HEK293 (cell line): ENCODE data around the gene ZNF385D.

Experiments used
- CTCF ChIA-PET: fragments of 350-600 bp; formaldehyde crosslinking; extraction: SDS; loops from one replicate; lab custom pipeline; 2021; ENCODE audit warnings: antibody characterized with exemption; lab: Yijun Ruan, JAX
- POLR2A ChIA-PET: fragments of 300-600 bp; formaldehyde crosslinking; extraction: SDS; loops from one replicate; lab custom pipeline; 2020; ENCODE audit warnings: antibody characterized with exemption, inconsistent platforms; lab: Yijun Ruan, JAX
- H3K27ac ChIP-seq: fragments of 200-500 bp; sonication (Bioruptor generic); 2 replicates; pipeline ENCODE4 v1.5.1; 2014; ENCODE audit warnings: low read depth, low read length, control low read depth, inconsistent platforms; ENCODE audit errors: extremely low read depth
- H3K36me3 ChIP-seq, 2 experiments: fragments of 200-500 bp in 1 of 2; sonication (Bioruptor generic) in 1 of 2; 1 replicate in 1 of 2; 2 replicates in 1 of 2; pipeline ENCODE4 v1.5.1; 2014 to 2017; ENCODE audit warnings: inconsistent platforms in 2 of 2, low read length in 2 of 2; ENCODE audit not compliant: control insufficient read depth in 2 of 2, insufficient read depth in 1 of 2
- H3K4me1 ChIP-seq: fragments of 200-500 bp; sonication (Bioruptor generic); 2 replicates; pipeline ENCODE4 v1.5.1; 2014; ENCODE audit warnings: mild to moderate bottlenecking, low read length, inconsistent platforms; ENCODE audit not compliant: control insufficient read depth, insufficient read depth
- H3K4me3 ChIP-seq: 2 replicates; pipeline ENCODE4 v1.5.1; 2011; ENCODE audit warnings: low read depth, mild to moderate bottlenecking, control low read depth, low read length, moderate library complexity
- H3K9me3 ChIP-seq: fragments of 200-500 bp; sonication (Bioruptor generic); 2 replicates; pipeline ENCODE4 v1.5.1; 2014; ENCODE audit warnings: low read depth, low read length, inconsistent platforms; ENCODE audit not compliant: control insufficient read depth, insufficient read depth
- AEBP2 ChIP-seq: fragments of 450-650 bp; formaldehyde crosslinking; IDR thresholded peaks from 2 replicates; pipeline ENCODE4 v1.5.1; 2016; ENCODE audit warnings: missing biosample characterization, missing genetic modification characterization, borderline replicate concordance
- KLF1 ChIP-seq: fragments of 450-650 bp; formaldehyde crosslinking; IDR thresholded peaks from 2 replicates; pipeline ENCODE4 v1.5.1; 2016; ENCODE audit warnings: missing biosample characterization, missing genetic modification characterization
- PRDM4 ChIP-seq: fragments of 450-650 bp; formaldehyde crosslinking; IDR thresholded peaks from 2 replicates; pipeline ENCODE4 v1.5.1; 2017; ENCODE audit warnings: missing biosample characterization, missing genetic modification characterization
- SP2 ChIP-seq: fragments of 450-650 bp; formaldehyde crosslinking; IDR thresholded peaks from 2 replicates; pipeline ENCODE4 v1.5.1; 2016; ENCODE audit warnings: missing biosample characterization, missing genetic modification characterization
- TCF7L2 ChIP-seq: IDR thresholded peaks from 2 replicates; pipeline ENCODE4 v1.6.1; 2011; ENCODE audit warnings: low read depth, mild to moderate bottlenecking, inconsistent platforms, low read length, moderate library complexity, borderline replicate concordance
- WT1 ChIP-seq: fragments of 450-650 bp; formaldehyde crosslinking; IDR thresholded peaks from 2 replicates; pipeline ENCODE4 v1.5.1; 2016; ENCODE audit warnings: missing biosample characterization, missing genetic modification characterization
- ZBTB1 ChIP-seq: fragments of 450-650 bp; formaldehyde crosslinking; IDR thresholded peaks from 2 replicates; pipeline ENCODE4 v1.5.1; 2016; ENCODE audit warnings: missing biosample characterization, missing genetic modification characterization
- ZBTB21 ChIP-seq: fragments of 450-650 bp; formaldehyde crosslinking; IDR thresholded peaks from 2 replicates; pipeline ENCODE4 v1.5.1; 2017; ENCODE audit warnings: missing biosample characterization, missing genetic modification characterization
- ZFHX2 ChIP-seq: fragments of 450-650 bp; formaldehyde crosslinking; conservative IDR thresholded peaks from 2 replicates; pipeline ENCODE4 v1.5.1; 2016; ENCODE audit warnings: missing biosample characterization, missing genetic modification characterization
- ZNF112 ChIP-seq: fragments of 450-650 bp; formaldehyde crosslinking; IDR thresholded peaks from 2 replicates; pipeline ENCODE4 v1.5.0; 2017; ENCODE audit warnings: missing biosample characterization, missing genetic modification characterization
- ZNF138 ChIP-seq: fragments of 450-650 bp; formaldehyde crosslinking; IDR thresholded peaks from 2 replicates; pipeline ENCODE4 v1.5.1; 2016; ENCODE audit warnings: missing biosample characterization, missing genetic modification characterization, borderline replicate concordance
- ZNF140 ChIP-seq: fragments of 450-650 bp; formaldehyde crosslinking; IDR thresholded peaks from 2 replicates; pipeline ENCODE4 v1.5.1; 2016; ENCODE audit warnings: missing biosample characterization, missing genetic modification characterization
- ZNF157 ChIP-seq: fragments of 450-650 bp; formaldehyde crosslinking; IDR thresholded peaks from 2 replicates; pipeline ENCODE4 v1.5.1; 2016; ENCODE audit warnings: missing biosample characterization, missing genetic modification characterization
- ZNF211 ChIP-seq: fragments of 450-650 bp; formaldehyde crosslinking; IDR thresholded peaks from 2 replicates; pipeline ENCODE4 v1.5.1; 2016; ENCODE audit warnings: low read depth, missing biosample characterization, missing genetic modification characterization
- ZNF223 ChIP-seq: fragments of 450-650 bp; formaldehyde crosslinking; IDR thresholded peaks from 2 replicates; pipeline ENCODE4 v1.5.1; 2016; ENCODE audit warnings: missing biosample characterization, missing genetic modification characterization
- ZNF26 ChIP-seq: fragments of 450-650 bp; formaldehyde crosslinking; IDR thresholded peaks from 2 replicates; pipeline ENCODE4 v1.5.1; 2016; ENCODE audit warnings: missing biosample characterization, missing genetic modification characterization
- ZNF266 ChIP-seq: fragments of 450-650 bp; formaldehyde crosslinking; IDR thresholded peaks from 2 replicates; pipeline ENCODE4 v1.5.1; 2016; ENCODE audit warnings: missing biosample characterization, missing genetic modification characterization, low read depth
- ZNF311 ChIP-seq: fragments of 450-650 bp; formaldehyde crosslinking; IDR thresholded peaks from 2 replicates; pipeline ENCODE4 v1.5.1; 2017; ENCODE audit warnings: missing biosample characterization, missing genetic modification characterization, borderline replicate concordance
- ZNF423 ChIP-seq: fragments of 450-650 bp; formaldehyde crosslinking; IDR thresholded peaks from 2 replicates; pipeline ENCODE4 v1.5.1; 2016; ENCODE audit warnings: missing biosample characterization, missing genetic modification characterization
- ZNF514 ChIP-seq: fragments of 450-650 bp; formaldehyde crosslinking; IDR thresholded peaks from 2 replicates; pipeline ENCODE4 v1.5.1; 2016; ENCODE audit warnings: missing biosample characterization, missing genetic modification characterization
- ZNF530 ChIP-seq: fragments of 450-650 bp; formaldehyde crosslinking; IDR thresholded peaks from 2 replicates; pipeline ENCODE4 v1.5.1; 2016; ENCODE audit warnings: low read depth, missing biosample characterization, missing genetic modification characterization
- ZNF549 ChIP-seq: fragments of 450-650 bp; IDR thresholded peaks from 2 replicates; pipeline ENCODE4 v1.5.1; 2018; ENCODE audit warnings: missing biosample characterization, missing genetic modification characterization, mild to moderate bottlenecking, inconsistent platforms, moderate library complexity
- ZNF555 ChIP-seq: fragments of 450-650 bp; formaldehyde crosslinking; conservative IDR thresholded peaks from 2 replicates; pipeline ENCODE4 v1.5.1; 2017; ENCODE audit warnings: missing biosample characterization, mild to moderate bottlenecking, missing genetic modification characterization, inconsistent platforms
- ZNF571 ChIP-seq: fragments of 450-650 bp; formaldehyde crosslinking; IDR thresholded peaks from 2 replicates; pipeline ENCODE4 v1.5.0; 2017; ENCODE audit warnings: missing biosample characterization, missing genetic modification characterization
- ZNF830 ChIP-seq: fragments of 450-650 bp; IDR thresholded peaks from 2 replicates; pipeline ENCODE4 v1.5.0; 2018; ENCODE audit warnings: missing biosample characterization, missing genetic modification characterization, low read depth, mild to moderate bottlenecking, moderate library complexity
- ZNF837 ChIP-seq: fragments of 450-650 bp; formaldehyde crosslinking; IDR thresholded peaks from 2 replicates; pipeline ENCODE4 v1.5.1; 2016; ENCODE audit warnings: missing biosample characterization, missing genetic modification characterization
- ZSCAN18 ChIP-seq: fragments of 450-650 bp; formaldehyde crosslinking; IDR thresholded peaks from 2 replicates; pipeline ENCODE4 v1.5.1; 2016; ENCODE audit warnings: missing biosample characterization, missing genetic modification characterization
- ZSCAN30 ChIP-seq: fragments of 450-650 bp; IDR thresholded peaks from 2 replicates; pipeline ENCODE4 v1.5.1; 2018; ENCODE audit warnings: missing biosample characterization, mild to moderate bottlenecking, missing genetic modification characterization, moderate library complexity
- ZSCAN5A ChIP-seq: fragments of 450-650 bp; formaldehyde crosslinking; IDR thresholded peaks from 2 replicates; pipeline ENCODE4 v1.5.1; 2016; ENCODE audit warnings: missing biosample characterization, missing genetic modification characterization

Gene ZNF385D

GRCh38 chr3:21466476-21466875 lies 284.5 kb downstream of the ZNF385D start (continued):
- TF ChIP-seq PRDM4 (tag by site-specific recombination) (no peak), ZBTB21 (tag by site-specific recombination) (no peak), ZNF423 (no peak), ZNF555 (no peak), SP2 (tag by site-specific recombination) (no peak), WT1 (no peak), ZNF549 (tag by site-specific recombination) (no peak), TCF7L2 (no peak), ZFHX2 (tag by site-specific recombination) (no peak), ZNF311 (tag by site-specific recombination) (no peak), ZNF223 (no peak)

GRCh38 chr3:21464746-21465145 lies 286.3 kb downstream of the ZNF385D start:
- no peaks in the 10 kb centered on the region for H3K9me3 ChIP-seq
- H3K36me3 ChIP-seq, result no peaks in the 10 kb centered on the region
- ChIA-PET CTCF (no interaction called here), POLR2A (no interaction called here)
- H3K27ac ChIP-seq, result no peak overlapping the region
- no peaks in the 10 kb centered on the region for H3K4me1 ChIP-seq
- TF ChIP-seq ZNF211 (tag by site-specific recombination), result no peak
- TF ChIP-seq ZNF112 (tag by site-specific recombination), result no peak
- TF ChIP-seq ZSCAN18 (tag by site-specific recombination), result no peak
- no peak for TF ChIP-seq ZBTB1 (tag by site-specific recombination)
- TF ChIP-seq ZSCAN30, result no peak
- no peak for TF ChIP-seq ZNF530 (tag by site-specific recombination)
- TF ChIP-seq ZNF26 (tag by site-specific recombination), result no peak
- TF ChIP-seq ZNF157 (tag by site-specific recombination), result no peak
- TF ChIP-seq ZSCAN5A (tag by site-specific recombination), result no peak
- TF ChIP-seq ZNF140 (tag by site-specific recombination), result no peak
- TF ChIP-seq ZNF266, result no peak
- no peak for TF ChIP-seq ZNF514 (tag by site-specific recombination)
- no peak for TF ChIP-seq KLF1
- no peak for TF ChIP-seq AEBP2 (tag by site-specific recombination)
- no peak for TF ChIP-seq ZNF138 (tag by site-specific recombination)
- no peak for TF ChIP-seq ZNF571 (tag by site-specific recombination)
- TF ChIP-seq ZNF830 (tag by site-specific recombination), result no peak
- TF ChIP-seq ZNF837 (tag by site-specific recombination), result no peak
- no peak overlapping the region for H3K4me3 ChIP-seq
